ENCODE measurements around the gene XDH.

The XDH gene

GRCh38 chr2:31339696-31340095 is 74.8 kb downstream of the XDH start:
- H3K9me2 ChIP-seq (ENCODE audit: low read depth, low read length), result no peaks in the 10 kb centered on the region
- no peak for TF ChIP-seq EZH2 (IDR thresholded peaks at IDR 0.05; ENCODE audit: borderline replicate concordance, low read length)
- TF ChIP-seq CTCF (IDR thresholded peaks at IDR 0.05; ENCODE audit: low read length), result no peak
- H3K36me3 ChIP-seq (ENCODE audit: insufficient read depth, low read length), result no peaks in the 10 kb centered on the region

DNA sequence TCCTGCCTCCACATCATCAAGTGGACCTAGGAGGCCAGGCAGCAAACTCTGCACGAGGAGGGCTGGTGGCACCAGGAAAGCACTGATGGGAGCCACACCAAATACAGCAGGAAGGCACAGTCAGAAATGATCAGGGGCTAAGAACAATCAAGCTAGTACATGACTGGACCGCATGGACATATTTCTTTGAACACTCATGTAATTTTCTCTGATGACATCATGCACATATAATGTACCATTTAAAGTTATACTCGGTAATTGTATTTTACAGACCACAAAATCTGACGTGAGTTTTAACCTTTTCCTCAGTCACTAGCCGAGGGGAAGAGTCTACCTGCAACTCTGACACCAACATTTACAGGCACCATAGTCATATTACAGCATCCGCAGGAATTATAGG is 76.7 kb downstream of the XDH start:
- H3K9ac ChIP-seq (ENCODE audit: low read length), result no peak overlapping the region
- H3K27me3 ChIP-seq (ENCODE audit: insufficient read depth, low read length), result 0 out of 2 replicates have a peak, but pooled peaks cover 3% of the 10 kb centered on the region
- no peak overlapping the region for H3K4me3 ChIP-seq (ENCODE audit: low read depth, low read length, poor library complexity, severe bottlenecking)
- no peak overlapping the region for H3K4me2 ChIP-seq (ENCODE audit: low read length)
- no peaks in the 10 kb centered on the region for H3F3A ChIP-seq (ENCODE audit: insufficient read depth, low read length)
- no peaks in the 10 kb centered on the region for H3K79me2 ChIP-seq (ENCODE audit: insufficient read depth, low read length)
- no peaks in the 10 kb centered on the region for H3K36me3 ChIP-seq (ENCODE audit: insufficient read depth, low read length)
- TF ChIP-seq EZH2 (IDR thresholded peaks at IDR 0.05; ENCODE audit: borderline replicate concordance, low read length) (no peak), CTCF (IDR thresholded peaks at IDR 0.05; ENCODE audit: low read length) (no peak)
- H4K20me1 ChIP-seq (ENCODE audit: insufficient read depth, low read length), result no peaks in the 10 kb centered on the region
- H3K9me2 ChIP-seq (ENCODE audit: low read depth, low read length), result no peaks in the 10 kb centered on the region
- H3K27ac ChIP-seq (ENCODE audit: low read depth, low read length, poor library complexity, severe bottlenecking), result no peak overlapping the region
- H3K4me1 ChIP-seq (ENCODE audit: insufficient read depth, low read length, severe bottlenecking), result no peaks in the 10 kb centered on the region
- H2AFZ ChIP-seq (ENCODE audit: low read length), result no peak overlapping the region
- H3K9me3 ChIP-seq (ENCODE audit: low read length), result no peaks in the 10 kb centered on the region

More at GRCh38 chr2:31339696-31340095, 74.8 kb downstream of the XDH start:
- Histone ChIP-seq H3K9me3 (ENCODE audit: low read length) (no peaks in the 10 kb centered on the region), H4K20me1 (ENCODE audit: insufficient read depth, low read length) (no peaks in the 10 kb centered on the region), H3K27ac (ENCODE audit: low read depth, low read length, poor library complexity, severe bottlenecking) (no peak overlapping the region), H3K79me2 (ENCODE audit: insufficient read depth, low read length) (no peaks in the 10 kb centered on the region), H3F3A (ENCODE audit: insufficient read depth, low read length) (no peaks in the 10 kb centered on the region), H3K4me1 (ENCODE audit: insufficient read depth, low read length, severe bottlenecking) (no peaks in the 10 kb centered on the region), H3K27me3 (ENCODE audit: insufficient read depth, low read length) (no peaks in the 10 kb centered on the region), H3K9ac (ENCODE audit: low read length) (no peak overlapping the region), H3K4me2 (ENCODE audit: low read length) (no peak overlapping the region), H2AFZ (ENCODE audit: low read length) (no peak overlapping the region), H3K4me3 (ENCODE audit: low read depth, low read length, poor library complexity, severe bottlenecking) (no peak overlapping the region)

GRCh38 chr2:31337197-31337596 is 77.3 kb downstream of the XDH start:
- H3K27me3 ChIP-seq (ENCODE audit: insufficient read depth, low read length), result 0 out of 2 replicates have a peak, but pooled peaks cover 3% of the 10 kb centered on the region
- H3F3A ChIP-seq (ENCODE audit: insufficient read depth, low read length), result no peaks in the 10 kb centered on the region
- no peaks in the 10 kb centered on the region for H3K79me2 ChIP-seq (ENCODE audit: insufficient read depth, low read length)
- TF ChIP-seq EZH2 (IDR thresholded peaks at IDR 0.05; ENCODE audit: borderline replicate concordance, low read length) (no peak), CTCF (IDR thresholded peaks at IDR 0.05; ENCODE audit: low read length) (no peak)
- no peak overlapping the region for H3K4me2 ChIP-seq (ENCODE audit: low read length)
- H3K9me3 ChIP-seq (ENCODE audit: low read length), result no peaks in the 10 kb centered on the region
- H3K4me1 ChIP-seq (ENCODE audit: insufficient read depth, low read length, severe bottlenecking), result no peaks in the 10 kb centered on the region
- no peaks in the 10 kb centered on the region for H3K36me3 ChIP-seq (ENCODE audit: insufficient read depth, low read length)
- no peak overlapping the region for H3K9ac ChIP-seq (ENCODE audit: low read length)
- no peaks in the 10 kb centered on the region for H4K20me1 ChIP-seq (ENCODE audit: insufficient read depth, low read length)
- H3K27ac ChIP-seq (ENCODE audit: low read depth, low read length, poor library complexity, severe bottlenecking), result no peak overlapping the region
- no peak overlapping the region for H2AFZ ChIP-seq (ENCODE audit: low read length)
- H3K4me3 ChIP-seq (ENCODE audit: low read depth, low read length, poor library complexity, severe bottlenecking), result no peak overlapping the region
- no peaks in the 10 kb centered on the region for H3K9me2 ChIP-seq (ENCODE audit: low read depth, low read length)
